HG03575 (cell line): Measurements from ENCODE around the gene TSPAN4.

ENCODE experiments used
- ATAC-seq: cut with Tn5 transposase; IDR thresholded peaks from one replicate; pipeline ENCODE4 v1.9.1; 2021; ENCODE audit not compliant: unreplicated experiment, insufficient number of reproducible peaks, low FRiP score; ENCODE audit errors: extremely low read depth

TSPAN4 gene

GRCh38 chr11:894575-895201, 52.0 kb downstream of the TSPAN4 start:
- no peak for ATAC-seq

- no peak for ATAC-seq
Observed at GRCh38 chr11:895331-896110, 52.9 kb downstream of the TSPAN4 start.

- no peak for ATAC-seq
Observed at GRCh38 chr11:897253-898142, 54.8 kb downstream of the TSPAN4 start.

- ATAC-seq, result no peak
Observed at GRCh38 chr11:898143-898511, 55.5 kb downstream of the TSPAN4 start.

- no peak for ATAC-seq
Observed at GRCh38 chr11:898540-899190, 56.0 kb downstream of the TSPAN4 start.

- no peak for ATAC-seq
Observed at GRCh38 chr11:899724-900123, 57.1 kb downstream of the TSPAN4 start.

GRCh38 chr11:900545-900944, 57.9 kb downstream of the TSPAN4 start:
- ATAC-seq, result no peak

- no peak for ATAC-seq
Observed at GRCh38 chr11:901452-902061, 58.9 kb downstream of the TSPAN4 start.

GRCh38 chr11:904380-904779, 61.7 kb downstream of the TSPAN4 start:
- no peak for ATAC-seq

GRCh38 chr11:905952-906351, 63.3 kb downstream of the TSPAN4 start:
- no peak for ATAC-seq

- ATAC-seq, result no peak
Observed at GRCh38 chr11:907668-908067, 65.0 kb downstream of the TSPAN4 start.

- ATAC-seq, result no peak
Observed at GRCh38 chr11:908273-908672, 65.6 kb downstream of the TSPAN4 start.

- ATAC-seq, result no peak
Observed at GRCh38 chr11:909406-909805, 66.8 kb downstream of the TSPAN4 start.

GRCh38 chr11:910044-910588, 67.5 kb downstream of the TSPAN4 start:
- ATAC-seq, result no peak

- ATAC-seq, result no peak
Observed at GRCh38 chr11:910589-911030, 68.0 kb downstream of the TSPAN4 start, which contains the start of gene CHID1. TSS of gene CHID1 (minus strand) at chr11:910810. CDS start at chr11:904816, 5,994 bp downstream.

GRCh38 chr11:911031-911889, 68.6 kb downstream of the TSPAN4 start:
- ATAC-seq, result no peak

GRCh38 chr11:911890-912219, 69.2 kb downstream of the TSPAN4 start:
- ATAC-seq, result no peak

GRCh38 chr11:912266-912665, 69.6 kb downstream of the TSPAN4 start:
- no peak for ATAC-seq
